GM21447 (cell line): ENCODE data around the gene TMEM18.

Experiments used
- ATAC-seq: cut with Tn5 transposase; IDR thresholded peaks from one replicate; pipeline ENCODE4 v1.9.1; 2021; ENCODE audit not compliant: unreplicated experiment

TMEM18 gene

DNA sequence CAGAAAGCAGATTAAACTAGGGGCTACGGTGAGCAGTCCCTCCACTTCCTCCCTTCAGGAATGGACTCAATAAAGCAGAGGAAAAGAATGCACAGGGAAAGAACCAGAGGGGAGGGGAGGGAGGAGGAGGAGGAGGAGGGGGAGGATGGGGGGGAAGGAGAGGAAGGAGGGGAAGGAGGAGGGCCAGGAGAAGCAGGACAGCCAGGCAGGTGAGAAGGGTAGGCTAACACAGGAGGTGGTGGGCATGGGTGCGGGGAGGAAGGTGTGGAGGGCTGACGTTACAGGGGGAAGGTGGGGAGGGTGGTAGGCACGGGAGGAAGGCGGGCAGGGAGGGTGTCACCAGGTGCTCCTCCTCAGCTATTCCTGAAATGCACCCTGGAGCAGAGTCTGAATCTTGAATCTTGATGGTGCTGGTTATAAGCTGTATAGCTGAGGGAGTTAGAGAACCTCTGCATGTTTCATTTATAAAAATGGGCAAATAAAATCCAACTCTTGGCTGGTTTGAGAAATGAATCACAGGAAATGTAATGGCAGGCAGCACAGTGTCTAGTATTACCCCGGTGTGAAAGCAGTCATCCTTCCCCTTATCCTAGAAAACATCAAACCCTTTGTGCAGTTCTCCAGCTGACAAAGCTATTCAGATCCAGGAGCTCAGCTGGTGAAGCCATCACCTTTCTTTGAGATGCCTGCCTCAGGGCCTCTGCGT is 3.4 kb downstream of the TMEM18 start:
- no peak for ATAC-seq

DNA sequence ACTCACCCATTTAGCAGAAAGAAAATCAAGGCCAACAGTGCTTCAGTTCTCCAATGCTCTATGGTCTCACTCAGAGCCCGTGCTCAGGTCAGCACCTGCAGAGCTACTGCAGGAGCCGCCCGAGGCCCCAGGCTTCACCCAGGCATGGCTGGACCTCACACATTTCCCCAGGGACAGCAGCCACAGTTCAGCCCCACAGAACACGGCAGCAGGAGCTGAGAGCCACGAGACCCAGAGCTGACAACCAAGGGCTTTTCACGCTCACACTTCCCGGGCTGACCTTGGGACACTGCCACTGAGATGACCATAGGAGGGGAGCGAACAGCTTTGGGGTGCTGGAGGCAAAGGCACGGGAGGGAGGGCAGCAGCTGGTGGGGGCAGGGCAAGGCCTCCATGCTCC is 4.2 kb downstream of the TMEM18 start:
- ATAC-seq: no peak

DNA sequence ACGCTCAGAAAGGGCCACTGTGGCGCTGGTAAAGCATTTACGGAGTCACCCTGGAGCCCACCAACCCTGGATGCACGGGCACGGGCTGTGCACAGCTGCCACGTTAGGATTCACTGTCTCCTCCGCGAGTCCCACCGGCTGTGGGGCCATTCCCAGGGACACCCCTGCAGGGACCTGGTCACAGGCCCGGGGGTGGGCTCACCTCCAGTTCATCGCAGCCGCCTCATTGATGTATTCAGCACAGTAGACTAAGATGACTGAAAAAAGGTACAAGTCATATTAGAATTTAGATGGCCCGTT is 4.7 kb downstream of the TMEM18 start:
- no peak for ATAC-seq

DNA sequence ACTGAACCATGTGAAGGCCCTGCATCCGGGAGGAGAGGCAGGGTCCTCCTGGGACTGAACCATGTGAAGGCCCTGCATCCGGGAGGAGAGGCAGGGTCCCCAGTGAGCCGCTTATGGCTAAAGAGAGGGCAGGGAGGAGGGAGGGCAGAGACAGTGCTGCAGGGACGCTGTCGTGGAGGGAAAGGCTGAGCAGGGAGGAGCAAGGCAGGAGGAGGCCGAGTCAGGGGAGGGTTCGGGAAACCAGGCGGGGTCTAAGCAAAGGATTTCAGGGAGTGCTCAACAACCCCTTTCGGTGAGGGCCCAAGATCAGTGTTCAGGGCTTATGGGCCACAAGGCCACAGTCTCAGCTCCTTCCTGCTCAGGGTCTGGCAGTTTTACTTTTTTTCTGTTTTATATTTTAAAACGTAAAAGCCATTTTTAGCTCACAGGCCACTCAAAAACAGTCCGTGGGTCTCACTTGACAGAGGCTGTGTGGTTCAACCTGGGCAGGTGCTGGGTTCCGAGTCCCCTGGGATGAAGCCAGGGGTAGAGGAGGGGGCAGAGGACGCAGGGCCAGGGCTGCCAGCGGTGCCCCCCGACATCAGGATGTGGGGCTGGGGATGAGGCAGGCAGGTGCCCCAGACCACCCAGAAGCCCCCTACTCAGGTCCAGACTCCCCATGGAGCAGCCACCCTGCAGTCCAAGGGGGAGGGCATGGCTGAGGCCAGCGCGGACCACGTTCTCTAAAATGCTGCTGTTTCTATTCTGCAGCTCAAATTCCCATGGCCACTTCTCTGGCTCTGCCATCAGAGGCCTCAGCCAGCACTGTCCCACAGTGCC is 5.2 kb downstream of the TMEM18 start:
- ATAC-seq: no peak

DNA sequence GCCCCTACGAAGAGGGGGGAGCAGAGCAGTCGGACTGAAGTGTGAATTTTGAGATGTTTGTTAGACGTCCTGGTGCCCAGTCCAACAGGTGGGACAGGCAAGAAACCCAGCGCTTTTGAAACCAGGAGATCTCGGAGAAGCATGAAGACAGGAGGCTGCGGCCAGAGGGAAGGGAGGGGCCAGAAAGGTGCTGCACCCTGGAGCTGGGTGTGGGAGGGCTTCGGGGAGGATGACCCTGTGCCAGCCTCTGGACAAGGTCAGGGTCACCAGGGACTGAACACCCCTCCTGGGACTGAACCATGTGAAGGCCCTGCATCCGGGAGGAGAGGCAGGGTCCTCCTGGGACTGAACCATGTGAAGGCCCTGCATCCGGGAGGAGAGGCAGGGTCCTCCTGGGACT is 6.1 kb downstream of the TMEM18 start:
- no peak for ATAC-seq

DNA sequence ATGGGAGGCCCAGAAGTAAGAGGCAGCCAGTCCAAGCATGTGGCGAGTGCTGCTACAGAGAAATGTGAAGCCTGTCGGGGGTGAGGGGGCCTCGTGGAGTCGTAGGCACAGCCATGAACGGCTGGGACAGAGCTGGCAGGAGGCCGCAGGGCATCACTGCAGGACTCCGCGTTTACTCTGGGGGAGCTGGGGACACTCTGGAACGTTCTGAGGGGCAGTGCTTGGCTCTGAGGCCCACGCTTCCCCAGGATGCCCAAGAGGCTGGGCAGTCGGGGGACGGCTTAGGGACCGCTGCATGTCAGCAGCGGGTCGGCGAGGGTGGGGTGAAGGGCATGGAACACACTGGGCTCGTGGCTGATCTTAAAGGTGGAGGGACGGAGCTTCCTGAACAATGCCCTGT is 6.6 kb downstream of the TMEM18 start:
- ATAC-seq: no peak

DNA sequence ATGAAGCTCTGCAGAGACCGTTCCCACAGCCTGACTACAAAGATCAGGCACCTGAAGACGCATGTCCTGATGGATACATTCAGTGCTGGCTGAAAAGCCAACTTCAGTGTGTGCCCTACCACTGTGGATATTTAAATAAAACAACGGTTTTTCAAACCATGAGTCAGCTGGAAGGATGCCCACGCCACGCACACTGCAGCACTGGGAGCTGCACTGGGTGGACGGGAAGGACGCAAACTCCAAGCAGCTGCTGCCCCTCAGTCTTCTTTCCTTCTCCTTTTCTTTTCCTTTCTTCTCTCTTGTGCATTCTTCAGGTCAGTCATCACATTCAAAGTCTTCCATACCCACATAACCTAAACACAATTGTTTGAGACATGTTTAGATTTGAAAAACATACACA is 7.9 kb downstream of the TMEM18 start:
- ATAC-seq: no peak

DNA sequence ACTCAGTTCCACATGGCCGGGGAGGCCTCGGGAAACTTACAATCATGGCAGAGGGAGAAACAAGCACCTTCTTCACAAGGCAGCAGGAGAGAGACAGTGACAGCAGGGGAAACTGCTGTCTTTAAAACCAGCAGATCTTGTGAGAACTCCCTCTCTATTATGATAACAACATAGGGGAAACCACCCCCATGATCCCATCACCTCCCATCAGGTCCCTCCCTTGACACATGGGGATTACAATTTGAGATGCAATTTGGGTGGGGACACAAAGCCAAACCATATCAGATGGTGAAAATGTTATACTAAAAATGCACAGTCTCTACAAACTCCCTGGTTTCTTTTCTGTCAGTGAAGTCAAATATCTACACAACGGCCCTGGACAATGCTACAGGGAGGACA is 9.2 kb downstream of the TMEM18 start:
- no peak for ATAC-seq

DNA sequence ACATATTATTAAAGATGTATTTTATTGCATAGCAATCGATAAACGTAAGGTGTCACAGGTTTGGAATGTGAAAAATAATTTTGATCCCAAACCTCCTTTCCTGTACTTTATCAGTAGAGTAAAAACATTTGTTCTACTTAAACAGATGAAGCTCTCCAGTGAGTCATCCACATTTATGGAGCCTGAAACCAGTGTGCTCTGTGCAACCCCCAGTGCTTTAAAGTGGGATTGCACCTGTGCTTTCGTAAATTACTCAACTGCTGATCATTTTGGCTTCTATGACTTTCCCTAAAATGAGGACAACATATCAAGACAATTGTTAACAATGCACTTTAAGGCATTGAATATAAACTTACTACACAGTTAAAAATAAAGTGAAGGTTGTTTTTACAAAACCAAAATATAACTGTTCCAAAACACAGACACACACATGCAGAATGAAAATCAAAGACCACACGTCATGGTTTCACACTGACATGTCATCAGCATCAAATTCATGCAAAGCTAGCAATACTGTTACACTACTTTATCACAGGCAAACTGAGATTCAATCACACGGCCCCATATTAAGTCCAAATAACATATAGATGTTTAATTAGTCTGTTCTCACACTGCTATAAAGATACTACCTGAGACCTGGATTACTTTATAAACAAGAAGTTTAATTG is 9.7 kb downstream of the TMEM18 start:
- no peak for ATAC-seq

DNA sequence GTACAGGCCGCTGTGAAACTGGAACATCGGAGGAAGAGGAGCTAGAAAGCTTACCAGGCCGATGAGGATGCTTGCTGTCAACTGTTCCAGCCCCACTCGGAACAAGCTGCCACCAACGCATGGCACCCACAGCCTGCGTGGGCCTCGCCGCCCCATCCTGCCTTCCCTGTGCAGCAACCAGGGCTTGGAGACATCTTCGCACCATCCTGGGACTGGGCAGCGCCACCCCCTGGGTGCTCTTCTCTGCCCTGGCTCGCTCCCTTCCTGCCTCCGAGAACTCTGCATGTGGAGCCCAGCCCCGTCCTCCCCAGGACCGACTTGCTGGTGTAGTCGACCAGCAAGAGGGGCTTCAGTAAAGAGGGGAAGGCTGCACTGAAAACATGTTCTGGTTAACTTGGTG is 10.8 kb downstream of the TMEM18 start:
- no peak for ATAC-seq

DNA sequence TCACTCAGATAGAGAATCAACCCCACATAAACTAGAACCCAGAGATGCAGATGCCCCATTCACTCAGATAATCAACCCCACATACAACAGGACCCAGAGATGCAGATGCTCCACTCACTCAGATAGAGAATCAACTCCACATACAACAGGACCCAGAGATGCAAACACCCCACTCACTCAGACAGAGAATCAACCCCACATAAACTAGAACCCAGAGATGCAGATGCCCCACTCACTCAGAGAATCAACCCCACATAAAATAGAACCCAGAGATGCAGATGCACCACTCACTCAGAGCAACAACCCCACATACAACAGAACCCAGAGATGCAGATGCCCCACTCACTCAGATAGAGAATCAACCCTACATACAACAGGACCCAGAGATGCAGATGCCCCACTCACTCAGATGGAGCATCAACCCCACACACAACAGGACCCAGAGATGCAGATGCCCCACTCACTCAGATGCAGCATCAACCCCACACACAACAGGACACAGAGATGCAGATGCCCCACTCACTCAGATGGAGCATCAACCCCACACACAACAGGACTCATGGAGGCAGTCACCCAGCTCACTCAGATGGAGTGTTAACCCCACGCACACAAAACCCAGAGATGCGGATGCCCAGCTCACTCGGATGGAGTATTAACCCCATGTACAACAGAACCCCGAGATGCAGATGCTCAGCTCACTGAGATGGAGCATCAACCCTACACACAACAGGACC is 11.7 kb downstream of the TMEM18 start:
- no peak for ATAC-seq

DNA sequence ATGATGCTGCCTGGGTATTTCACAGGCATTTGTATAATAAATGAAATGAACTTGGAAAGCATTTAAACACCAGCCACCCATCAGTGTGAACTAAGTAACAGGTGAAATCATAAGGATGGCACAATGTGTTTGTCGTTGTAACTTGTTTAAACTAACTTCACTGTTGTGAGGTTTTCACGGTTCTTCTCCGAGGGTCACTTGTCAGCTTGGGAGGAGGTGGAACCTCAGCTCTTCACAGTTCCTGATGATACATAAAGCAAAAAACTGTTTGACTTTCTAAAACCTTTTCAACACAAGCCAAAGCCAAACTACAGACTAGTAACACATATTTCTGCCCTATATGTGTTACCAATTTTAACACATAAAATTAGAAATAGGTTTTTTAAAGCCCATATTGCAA is 13.1 kb downstream of the TMEM18 start:
- no peak for ATAC-seq

DNA sequence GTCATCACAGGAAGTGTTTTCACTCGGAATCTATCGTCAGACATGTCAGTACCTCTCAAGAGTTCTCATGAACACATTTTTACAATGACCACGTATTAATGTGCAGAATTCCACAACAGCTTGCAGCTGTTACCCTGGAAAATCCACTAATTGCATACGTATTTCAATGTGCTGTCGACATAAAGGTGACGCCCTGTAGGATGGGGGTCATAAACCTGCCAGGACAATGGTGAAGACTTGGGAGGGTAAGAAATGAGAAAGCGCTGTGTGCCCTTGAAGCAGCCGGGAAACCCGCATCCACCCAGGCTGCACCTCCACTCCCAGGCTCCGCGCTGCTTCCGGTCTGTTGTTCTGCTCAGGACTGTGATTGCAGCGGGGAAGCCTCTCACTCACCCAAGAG is 14.0 kb downstream of the TMEM18 start:
- no peak for ATAC-seq

DNA sequence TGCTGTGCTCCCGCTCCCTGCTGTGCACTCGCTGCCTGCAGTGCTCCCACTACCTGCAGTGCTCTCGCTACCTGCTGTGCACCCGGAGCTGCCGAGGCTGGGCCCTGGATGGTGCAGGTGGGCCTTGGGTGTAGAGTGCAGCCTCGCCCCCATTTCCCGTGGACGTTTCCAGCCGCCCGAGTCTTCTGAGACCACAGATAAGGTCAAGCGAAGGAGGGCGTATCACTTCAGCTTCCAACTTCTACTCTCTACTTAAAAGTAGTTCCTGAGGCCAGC is 15.9 kb downstream of the TMEM18 start:
- no peak for ATAC-seq

DNA sequence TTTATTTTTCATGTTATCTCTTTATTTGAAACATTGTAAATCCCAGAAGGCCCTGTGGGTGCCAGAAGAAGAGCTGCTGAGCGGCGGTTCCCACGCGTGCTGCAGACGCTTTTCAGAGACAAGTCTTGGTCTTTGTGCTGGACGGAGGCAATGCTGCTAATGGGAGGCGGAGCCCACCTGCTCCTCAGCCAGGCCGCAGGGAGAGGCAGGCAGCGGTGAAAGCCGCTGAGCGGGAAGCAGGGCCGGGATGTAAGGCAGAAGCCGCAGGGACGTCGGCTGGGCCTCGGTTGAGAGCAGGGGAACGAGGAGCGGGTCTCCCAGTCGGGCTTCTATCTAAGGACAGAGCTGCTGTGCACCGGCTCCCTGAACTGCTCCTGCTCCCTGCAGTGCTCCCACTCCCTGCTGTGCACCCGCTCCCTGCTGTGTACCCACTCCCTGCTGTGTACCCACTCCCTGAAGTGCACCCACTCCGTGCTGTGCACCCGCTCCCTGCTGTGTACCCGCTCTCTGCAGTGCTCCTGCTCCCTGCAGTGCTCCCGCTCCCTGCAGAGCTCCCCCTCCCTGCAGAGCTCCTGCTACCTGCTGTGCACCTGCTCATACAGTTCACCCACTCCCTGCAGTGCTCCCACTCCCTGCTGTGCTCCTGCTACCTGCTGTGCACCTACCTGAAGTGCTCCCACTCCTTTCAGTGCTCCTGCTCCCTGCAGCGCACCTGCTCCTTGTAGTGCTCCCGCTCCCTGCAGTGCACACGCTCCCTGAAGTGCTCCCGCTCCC is 16.4 kb downstream of the TMEM18 start:
- no peak for ATAC-seq

DNA sequence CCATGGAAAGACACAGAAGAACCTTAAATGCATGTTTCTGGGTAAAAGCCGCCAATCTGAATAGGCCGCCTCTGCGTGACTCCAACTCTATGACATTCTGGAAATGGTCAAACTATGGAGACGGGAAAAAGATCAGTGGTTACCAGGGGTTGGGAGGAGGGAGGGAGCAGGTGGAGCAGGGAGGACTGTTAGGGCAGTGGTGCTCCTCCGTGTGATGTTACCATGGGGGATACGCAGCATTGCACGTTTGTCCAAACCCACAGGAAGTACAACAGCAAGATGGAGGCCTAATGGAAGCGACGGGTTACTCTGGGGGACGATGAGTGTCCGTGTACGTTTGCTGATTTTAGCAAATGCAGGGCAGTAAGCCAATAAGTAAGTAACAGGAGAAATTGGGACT is 17.2 kb downstream of the TMEM18 start:
- no peak for ATAC-seq

DNA sequence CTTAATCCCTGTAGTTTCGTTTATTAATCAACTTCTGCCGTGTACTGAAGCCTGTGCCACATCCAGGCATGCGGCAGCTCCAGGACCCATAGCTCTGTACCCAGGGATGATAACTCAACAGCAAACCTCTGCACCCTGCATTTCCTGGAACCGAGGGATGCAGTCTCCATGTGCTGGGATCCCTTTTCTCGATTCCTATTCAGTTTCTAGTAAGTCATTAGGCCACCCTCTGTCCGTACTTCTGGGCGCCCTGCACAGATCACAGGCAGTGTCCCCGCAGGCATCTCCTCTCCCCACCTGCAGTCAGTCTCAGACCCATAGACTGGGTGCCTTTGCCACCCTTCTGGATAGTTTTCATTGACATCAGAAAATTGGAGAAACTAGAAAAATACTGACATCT is 18.8 kb downstream of the TMEM18 start:
- ATAC-seq: no peak

DNA sequence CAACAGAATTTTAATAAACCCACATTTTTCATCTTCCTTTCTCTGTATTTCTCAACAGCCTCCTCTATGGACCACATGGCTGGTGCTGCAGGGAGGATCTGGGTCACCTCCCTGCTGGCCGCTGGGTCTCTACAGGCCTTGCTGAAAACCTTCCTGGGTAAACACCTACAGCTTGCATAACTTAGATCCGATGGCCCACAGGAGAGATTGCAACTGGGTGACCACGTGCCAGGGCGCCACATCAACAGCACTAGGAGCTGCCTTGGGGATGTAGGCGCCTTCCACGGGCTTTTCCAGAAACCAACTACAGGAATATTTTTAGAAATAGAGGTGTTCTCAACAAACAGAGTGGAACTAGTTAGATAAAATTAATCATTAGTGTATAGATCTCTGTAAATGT is 19.4 kb downstream of the TMEM18 start:
- no peak for ATAC-seq

DNA sequence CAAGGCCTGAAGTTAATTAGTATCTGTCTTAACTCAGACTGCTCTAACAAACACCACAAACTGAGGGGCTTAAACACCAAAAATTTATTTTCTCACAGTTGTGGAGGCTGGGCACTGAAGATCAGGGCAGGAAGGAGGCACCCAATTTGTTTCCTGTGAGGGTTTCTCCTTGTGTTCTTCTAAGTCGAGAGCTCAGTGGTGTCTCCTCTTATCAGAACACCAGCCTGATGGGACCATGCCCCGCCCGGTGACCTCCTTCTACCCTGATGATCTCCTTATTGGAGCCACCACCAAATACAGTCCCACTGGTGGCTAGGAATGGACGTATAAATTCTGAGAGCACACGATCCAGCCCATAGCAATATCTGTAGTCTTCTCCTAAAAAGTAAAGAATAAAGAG is 20.5 kb downstream of the TMEM18 start:
- no peak for ATAC-seq

DNA sequence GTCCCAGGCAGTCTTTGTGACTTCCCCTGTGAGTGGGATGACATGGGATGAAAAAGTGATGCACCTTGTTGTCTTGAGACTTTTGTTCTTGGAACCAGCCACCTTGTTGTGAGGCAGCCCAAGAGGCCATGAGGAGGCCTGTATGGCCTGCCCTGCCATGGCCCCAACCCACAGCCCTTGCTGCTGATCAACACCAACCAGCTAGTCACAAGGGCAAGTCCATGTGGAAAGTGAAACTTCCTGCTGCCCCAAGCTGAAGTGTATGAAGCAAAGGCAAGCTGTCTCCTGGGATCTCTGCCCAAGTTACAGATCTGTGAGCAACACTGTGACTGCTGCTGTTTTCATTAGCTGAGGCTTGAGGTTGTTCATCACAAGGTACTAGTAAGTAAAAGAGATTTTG is 21.6 kb downstream of the TMEM18 start:
- no peak for ATAC-seq

DNA sequence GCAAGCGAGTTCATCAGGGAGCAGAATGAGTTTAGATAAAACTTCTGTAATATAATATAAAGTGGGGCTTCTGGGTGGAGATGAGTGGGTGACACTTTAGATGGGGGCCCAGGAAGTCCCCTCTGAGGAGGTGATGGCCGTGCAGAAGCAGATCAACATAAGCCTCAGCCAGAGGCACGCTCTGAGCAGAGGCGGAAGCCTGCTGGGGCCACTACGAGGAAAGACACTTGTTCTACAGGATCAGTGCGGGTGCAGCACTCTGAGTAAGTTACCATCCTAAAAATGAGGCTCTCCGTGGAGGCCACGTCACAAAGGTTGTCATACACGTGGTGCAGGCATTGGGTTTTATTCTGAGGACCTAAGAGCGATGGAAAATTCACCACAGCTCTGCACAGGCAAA is 22.3 kb downstream of the TMEM18 start:
- no peak for ATAC-seq
